ENCODE results near the gene PRPS2.
A peak's percentile ranks its signal among the peaks of the same experiment; 100 is the strongest.

Gene PRPS2

DNA sequence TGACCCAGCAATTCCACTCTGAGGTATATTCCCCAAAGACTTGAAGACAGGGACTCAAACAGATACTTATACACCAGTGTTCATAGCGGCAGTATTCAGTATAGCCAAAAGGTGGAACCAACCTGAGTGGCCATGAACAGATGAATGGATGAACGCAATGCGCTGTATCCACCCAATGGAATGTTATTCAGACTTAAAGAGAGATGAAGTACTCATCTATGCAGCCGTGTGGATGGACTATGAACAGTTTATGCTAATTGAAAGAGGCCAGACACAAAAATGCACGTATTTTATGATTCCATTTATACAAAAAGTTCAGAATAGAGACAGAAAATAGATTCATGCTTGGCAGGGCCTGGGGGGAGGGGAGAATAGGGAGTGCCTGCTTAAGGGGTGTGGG lies 26.3 kb downstream of the PRPS2 start:
- DNase-seq, result no peak

DNA sequence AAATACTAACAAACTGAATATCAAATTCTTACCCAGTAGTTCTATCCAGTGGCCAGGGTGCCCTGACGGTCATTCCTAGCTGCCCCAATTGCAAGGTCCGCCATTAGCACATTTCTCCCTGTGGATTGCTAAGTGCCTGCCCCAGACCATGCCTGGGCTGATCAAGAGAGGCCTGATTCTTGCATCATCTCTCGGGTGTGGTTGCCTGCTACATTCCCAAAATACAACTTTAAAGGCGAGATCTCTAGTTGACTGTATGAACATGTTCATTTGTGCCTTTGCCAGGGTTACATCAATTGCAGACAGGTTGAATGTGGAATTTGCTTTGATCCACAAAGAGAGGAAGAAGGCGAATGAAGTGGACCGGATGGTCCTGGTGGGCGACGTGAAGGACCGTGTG lies 28.0 kb downstream of the PRPS2 start:
- DNase-seq, result no peak

DNA sequence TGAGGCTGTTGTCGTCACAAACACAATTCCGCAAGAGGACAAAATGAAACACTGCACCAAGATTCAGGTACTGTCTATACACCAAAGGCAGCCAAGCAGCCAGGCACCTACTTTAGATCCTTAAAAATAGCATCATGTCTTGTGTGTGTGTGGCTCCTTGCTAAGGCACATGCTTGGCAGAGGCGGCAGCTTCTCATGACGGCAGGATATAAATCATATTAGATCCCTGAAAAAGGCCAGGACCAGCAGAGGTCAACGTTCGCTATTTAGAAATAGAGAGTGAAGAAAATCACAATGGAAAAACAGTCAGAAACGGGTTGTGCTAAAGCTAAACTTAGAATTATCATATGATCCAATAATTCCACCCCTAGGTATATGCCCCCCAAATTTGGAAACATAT lies 29.5 kb downstream of the PRPS2 start:
- DNase-seq, result no peak

DNA sequence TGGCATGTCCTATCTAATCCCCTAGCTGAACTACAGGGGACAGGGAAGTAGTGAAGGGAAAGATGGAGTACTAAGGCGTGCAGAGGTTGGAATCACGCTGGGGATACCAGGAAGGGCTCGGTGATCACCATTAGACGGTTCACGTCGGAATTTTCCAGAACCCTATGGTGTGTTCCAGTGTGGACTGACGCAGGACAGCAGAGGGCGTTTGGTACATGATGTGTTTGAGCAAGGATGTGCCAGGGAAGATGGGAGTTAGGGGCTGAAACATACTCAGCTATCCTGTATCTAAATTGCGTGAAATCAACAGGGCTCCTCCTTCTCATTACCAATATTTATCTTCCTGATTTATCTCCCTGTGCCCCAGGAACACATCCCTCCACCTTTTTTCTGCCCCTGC lies 33.7 kb downstream of the PRPS2 start:
- no peak for DNase-seq

DNA sequence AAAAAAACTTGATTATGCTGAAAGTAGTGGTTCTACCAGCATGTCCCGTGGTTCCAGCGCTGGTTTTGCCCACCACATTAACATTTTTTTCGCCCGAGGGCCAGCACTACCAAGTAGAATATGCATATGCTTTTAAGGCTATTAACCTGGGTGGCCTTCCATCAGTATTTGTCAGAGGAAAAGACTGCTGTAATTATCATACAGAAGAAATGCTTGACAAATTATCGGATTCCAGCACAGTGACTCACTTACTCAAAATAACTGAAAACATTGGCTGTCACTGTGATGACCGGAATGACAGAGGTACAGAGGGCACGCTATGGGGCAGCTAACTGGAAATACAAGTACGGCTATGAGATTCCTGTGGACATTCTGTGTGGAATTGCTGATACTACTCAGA lies 34.6 kb downstream of the PRPS2 start:
- no peak for DNase-seq

DNA sequence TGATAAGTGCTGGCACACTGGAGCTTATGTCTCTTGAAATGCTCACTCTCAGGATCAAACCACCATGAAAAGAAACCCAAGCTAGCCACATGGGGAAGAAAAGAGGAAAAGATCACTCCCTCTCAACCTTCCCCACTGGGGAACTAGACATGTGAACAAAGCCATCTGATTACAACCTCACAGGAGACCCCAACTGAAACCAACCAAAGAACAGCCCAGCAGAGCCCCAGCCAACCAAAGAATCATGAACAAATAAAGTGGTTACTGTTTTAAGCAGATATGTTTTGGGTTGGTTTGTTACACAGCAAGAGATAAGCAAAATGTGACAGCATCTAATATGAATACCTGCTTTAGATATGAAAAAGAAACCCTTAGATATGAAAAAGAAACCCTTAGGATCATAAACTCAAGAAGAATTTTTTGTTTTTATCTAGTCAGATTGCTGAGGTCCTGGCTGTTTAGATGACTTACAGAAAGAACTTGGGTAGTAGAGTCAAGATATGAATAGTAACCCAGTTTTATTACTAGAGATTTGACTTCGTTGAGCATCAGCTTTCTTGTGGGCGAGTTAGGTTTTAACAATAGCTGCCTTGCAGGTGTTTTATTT lies 52.0 kb downstream of the PRPS2 start:
- DNase-seq, result no peak

DNA sequence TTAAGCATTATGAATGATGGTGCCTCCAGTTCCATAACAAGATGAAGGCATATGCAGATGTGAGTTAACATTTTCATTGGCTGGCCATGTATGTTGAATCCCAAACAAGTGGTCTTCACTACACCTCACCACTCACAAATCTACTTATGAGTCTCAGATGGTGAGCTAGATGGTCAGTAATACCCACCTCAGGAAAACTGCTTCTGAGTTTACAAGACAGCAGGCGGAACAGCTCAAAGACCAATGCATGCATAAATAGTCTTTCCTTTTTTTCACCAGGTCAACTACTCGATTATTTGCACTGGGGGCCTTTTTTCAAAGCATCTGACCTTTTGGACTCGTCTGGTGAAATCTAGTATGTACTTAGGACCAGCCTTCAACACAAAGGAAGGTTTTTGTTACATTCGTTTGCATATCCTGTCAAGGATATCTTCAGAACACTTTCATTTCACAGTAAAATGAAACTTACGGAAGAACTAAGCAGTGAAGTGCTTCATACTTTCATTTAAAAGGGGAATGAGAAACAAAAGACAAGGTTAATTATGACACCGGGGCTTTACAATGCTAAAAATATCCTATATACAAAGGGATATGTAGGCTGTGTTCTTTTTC lies 52.6 kb downstream of the PRPS2 start:
- DNase-seq, result peak; percentile 2

DNA sequence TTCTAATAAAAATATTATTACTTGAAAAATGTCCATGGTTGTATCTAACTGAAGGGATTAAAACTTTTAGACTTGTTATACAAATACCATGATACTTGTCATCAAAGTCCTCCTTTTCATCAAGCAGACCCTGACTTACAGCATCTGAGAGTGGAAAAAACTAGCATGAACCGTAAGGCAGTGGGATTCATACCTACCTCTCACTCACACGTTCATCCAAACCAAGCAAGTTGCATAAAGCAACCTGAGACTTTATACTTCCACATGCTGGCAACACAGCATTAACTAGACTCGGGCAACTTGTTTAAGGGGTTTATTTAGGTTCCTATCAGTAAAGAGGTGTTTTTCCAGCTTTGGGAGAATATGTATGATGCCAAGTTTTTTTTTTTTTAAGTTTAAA lies 53.1 kb downstream of the PRPS2 start:
- DNase-seq, result no peak

DNA sequence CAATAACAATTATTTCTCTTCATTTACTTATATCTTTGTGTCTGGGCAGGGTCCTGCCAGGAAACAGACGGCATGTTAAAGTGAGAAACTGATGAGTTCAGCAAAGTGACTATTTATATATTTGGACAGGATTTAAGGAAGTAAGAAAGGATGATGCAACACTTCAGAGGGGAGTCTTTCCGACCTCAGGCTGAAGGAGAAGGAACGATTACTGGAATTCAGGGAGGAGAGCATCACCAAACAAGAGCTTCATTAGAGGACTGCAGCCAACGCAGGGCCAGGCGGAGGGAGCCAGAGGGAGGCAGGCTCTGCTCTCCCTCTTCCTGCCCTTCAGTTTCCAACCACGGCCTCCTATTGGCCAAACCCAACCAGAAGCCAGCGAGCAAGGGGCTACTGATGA lies 74.1 kb downstream of the PRPS2 start:
- no peak for DNase-seq

DNA sequence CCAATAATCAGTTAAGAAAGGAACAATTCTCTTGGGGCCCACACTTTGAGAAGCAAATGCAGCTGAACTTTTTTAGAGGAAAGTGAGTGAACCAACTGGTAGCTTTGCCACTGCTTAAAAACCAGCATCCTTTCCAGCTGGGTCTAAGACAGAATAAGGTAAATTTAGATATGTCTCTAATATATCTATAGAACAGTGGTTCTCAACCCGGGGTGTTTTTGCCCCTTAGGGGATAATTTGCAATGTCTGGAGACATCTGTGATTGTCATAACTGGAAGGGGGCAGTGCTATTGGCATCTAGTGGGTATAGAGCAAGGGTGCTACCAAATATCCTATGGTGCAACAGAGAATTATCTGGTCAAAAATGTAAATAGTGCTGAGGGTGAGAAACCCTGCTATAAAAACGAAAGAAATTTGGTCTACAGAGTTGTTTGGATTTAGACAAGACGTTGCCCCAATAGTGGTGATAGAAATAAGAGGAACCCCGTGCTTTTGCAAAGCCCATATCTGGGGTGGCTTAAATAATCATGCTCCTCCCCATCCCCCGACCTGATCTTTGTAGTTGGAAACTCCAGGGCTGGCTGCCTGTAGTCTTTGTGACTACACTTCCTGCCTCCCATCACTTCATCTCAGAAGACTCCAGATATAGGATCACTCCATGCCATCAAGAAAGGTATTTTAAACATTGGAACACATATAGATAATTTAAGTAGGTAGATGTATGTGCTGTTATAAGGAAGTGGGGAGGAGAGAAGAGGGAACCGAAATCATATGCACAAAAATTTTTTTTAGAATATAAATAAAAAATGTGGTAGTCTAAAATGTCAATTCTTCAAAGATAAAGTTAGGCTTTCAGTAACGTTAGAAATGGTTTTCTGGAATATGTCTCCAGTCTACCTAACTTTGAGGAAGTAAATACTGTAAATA lies 75.5 kb downstream of the PRPS2 start, which contains the start of gene TLR7:
TSS of gene TLR7 (plus strand) at position 622 of the 927 bp plus-strand sequence. CDS start 507 bp downstream, outside the sequence.
- no peak for DNase-seq

DNA sequence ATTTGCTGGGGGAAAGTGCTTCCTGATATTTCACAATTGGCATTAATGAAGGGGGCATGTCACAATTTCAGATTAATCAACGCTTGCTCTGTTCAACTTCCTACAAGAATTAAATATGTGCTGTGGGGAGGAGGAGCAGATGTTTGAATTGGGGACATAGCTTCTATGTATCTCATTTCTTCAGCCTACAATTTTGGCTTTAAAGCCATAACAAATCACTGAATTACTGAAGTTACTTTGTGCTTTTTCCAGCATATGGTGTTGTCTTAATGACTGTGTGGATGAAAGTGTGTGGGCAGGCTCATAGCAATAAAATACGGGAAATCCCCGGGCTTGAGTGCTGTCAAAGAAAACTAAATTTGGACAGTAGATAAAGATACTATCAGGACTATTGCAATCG lies 76.5 kb downstream of the PRPS2 start:
- DNase-seq, result no peak

DNA sequence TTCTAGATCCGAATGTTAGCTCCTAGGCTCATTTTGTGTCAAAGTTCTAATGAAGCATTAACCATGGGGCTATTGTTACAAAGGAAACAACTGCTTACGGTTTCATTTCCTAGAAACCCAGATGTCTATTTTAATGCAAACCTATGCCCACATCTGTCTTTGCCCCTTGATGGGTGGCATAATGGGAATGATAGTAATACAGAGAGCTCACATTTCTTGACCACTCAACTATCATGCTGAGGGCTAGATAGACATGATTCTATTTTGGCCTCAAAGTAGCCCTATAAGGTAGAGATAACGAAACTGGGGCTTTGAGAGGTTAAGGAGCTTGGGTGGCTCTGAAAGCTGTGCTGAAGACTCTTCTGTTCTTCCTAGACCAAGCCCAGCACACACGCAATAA lies 77.5 kb downstream of the PRPS2 start:
- DNase-seq, result no peak

DNA sequence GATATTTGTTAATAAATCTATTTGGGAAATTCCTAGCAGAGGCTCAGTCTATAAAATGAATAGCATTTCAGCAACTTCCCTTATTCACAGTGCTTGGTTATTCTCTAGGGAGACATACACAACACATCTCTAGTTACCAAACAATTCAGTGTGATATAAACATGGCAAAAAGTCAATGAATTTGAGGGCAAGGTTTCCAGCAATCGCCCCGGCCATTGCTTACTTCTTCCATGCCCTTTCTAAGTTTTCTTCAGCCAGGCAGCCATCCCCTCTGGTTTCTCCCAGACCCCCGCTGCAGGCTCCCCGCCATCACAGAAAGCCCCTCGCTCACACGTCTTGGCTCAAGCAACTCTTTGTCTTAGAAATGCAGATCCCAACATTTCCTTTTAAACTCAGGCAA lies 80.0 kb downstream of the PRPS2 start:
- DNase-seq, result no peak

DNA sequence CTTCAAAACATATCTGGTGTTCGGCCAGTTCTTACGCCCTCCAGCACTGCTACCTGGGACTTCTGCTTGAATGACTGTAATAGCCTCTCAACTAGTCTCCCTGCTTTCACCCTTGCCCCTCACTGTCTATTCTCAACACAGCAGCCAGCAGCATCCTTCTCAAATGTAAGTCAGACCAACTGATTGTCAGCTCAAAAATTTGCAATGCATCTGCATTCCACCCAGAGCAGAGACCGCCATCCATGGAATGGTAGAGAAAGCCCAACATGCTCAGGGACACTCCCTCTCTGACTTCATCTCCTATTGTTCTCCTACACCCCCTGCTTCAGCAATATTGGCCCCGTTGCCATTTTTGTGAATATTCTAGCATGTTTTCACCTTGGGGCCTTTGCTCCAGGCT lies 81.5 kb downstream of the PRPS2 start:
- no peak for DNase-seq

All from activated CD4-positive, alpha-beta T cell treated with anti-CD3 and anti-CD28 coated beads, Interleukin-2, amount 50 U/mL, for 16 hours (primary cell).